HPDE6-E6E7 (cell line): Measurements from ENCODE around the gene FADS2.
A peak's percentile ranks its signal among the peaks of the same experiment; 100 is the strongest.

Experiments used
- DNase-seq: peaks from one replicate; pipeline ENCODE4 v3.0.0; 2011; ENCODE audit warnings: missing footprints; ENCODE audit errors: extremely low spot score

The FADS2 gene

GRCh38 chr11:61846362-61847020, 18.4 kb downstream of the FADS2 start:
- no peak for DNase-seq

GRCh38 chr11:61847914-61848581, 19.9 kb downstream of the FADS2 start:
- no peak for DNase-seq

GRCh38 chr11:61848631-61849030, 20.5 kb downstream of the FADS2 start:
- DNase-seq = no peak

GRCh38 chr11:61850687-61851086, 22.6 kb downstream of the FADS2 start:
- DNase-seq = no peak

- DNase-seq = no peak
These were observed 23.2 kb downstream of the FADS2 start for GRCh38 chr11:61851113-61851899.

- no peak for DNase-seq
These were observed 23.8 kb downstream of the FADS2 start for GRCh38 chr11:61851900-61852295.

GRCh38 chr11:61853698-61854169, 25.6 kb downstream of the FADS2 start:
- DNase-seq = no peak

GRCh38 chr11:61854206-61854895, 26.3 kb downstream of the FADS2 start:
- no peak for DNase-seq

GRCh38 chr11:61854966-61855714, 27.0 kb downstream of the FADS2 start:
- DNase-seq = no peak

GRCh38 chr11:61855939-61856680, 28.0 kb downstream of the FADS2 start:
- DNase-seq = no peak

- no peak for DNase-seq
These were observed 32.2 kb downstream of the FADS2 start for GRCh38 chr11:61860054-61860903.

- DNase-seq = no peak
These were observed 33.5 kb downstream of the FADS2 start for GRCh38 chr11:61861634-61862033.

- no peak for DNase-seq
These were observed 34.8 kb downstream of the FADS2 start for GRCh38 chr11:61862714-61863547.

- no peak for DNase-seq
These were observed 35.5 kb downstream of the FADS2 start for GRCh38 chr11:61863548-61864081.

- no peak for DNase-seq
These were observed 37.0 kb downstream of the FADS2 start for GRCh38 chr11:61864814-61865775.

- peak; percentile 63 for DNase-seq
These were observed 38.3 kb downstream of the FADS2 start for GRCh38 chr11:61866231-61866957.

GRCh38 chr11:61866958-61867343, 38.9 kb downstream of the FADS2 start:
- no peak for DNase-seq
